GM12878 (cell line): ENCODE data around the gene STPG4. TPM values are rescaled to one million over a fixed set of nuclear protein-coding genes. Genes with fewer than 3 reads are reported as not detected.

Source experiments
- ATAC-seq: fragments of 200-7000 bp; cut with Tn5 transposase; 3 replicates; pipeline ENCODE4 v1.9.1; 2020; ENCODE audit warnings: mild to moderate bottlenecking, moderate library complexity
- BruUV-seq: library from RNA; stranded (reverse); fragments of 400-500 nt; replicated peaks from 2 replicates; lab custom pipeline; 2021; lab: Mats Ljungman, UMichigan
- CTCF ChIA-PET: fragments of 300-600 bp; sonication (Branson Sonifier 250); formaldehyde crosslinking; extraction: SDS; loops from one replicate; lab custom pipeline; 2021; ENCODE audit warnings: inconsistent platforms; lab: Yijun Ruan, JAX
- POLR2A ChIA-PET: fragments of 350-600 bp; formaldehyde crosslinking; extraction: SDS; loops from one replicate; lab custom pipeline; 2021; ENCODE audit warnings: inconsistent platforms; lab: Charles Lee
- RAD21 ChIA-PET: fragments of 300-600 bp; sonication (Branson Sonifier 250); formaldehyde crosslinking; loops from one replicate; lab custom pipeline; 2023; ENCODE audit warnings: antibody characterized with exemption; ENCODE audit not compliant: unreplicated experiment; lab: Charles Lee
- SMC1A ChIA-PET: fragments of 300-600 bp; sonication (Branson Sonifier 250); formaldehyde crosslinking; loops from one replicate; lab custom pipeline; 2023; ENCODE audit not compliant: unreplicated experiment, uncharacterized antibody; lab: Charles Lee
- DNase-seq: peaks from one replicate; pipeline ENCODE4 v3.0.0-alpha.2; 2011; ENCODE audit warnings: low read depth, low spot score
- FAIRE-seq: peaks from 3 replicates; lab custom pipeline; 2011; peaks lifted over from hg19 to GRCh38; lab: Jason Lieb, UNC
- H2AFZ ChIP-seq: 2 replicates; pipeline ENCODE4 v1.6.0; 2011; ENCODE audit warnings: low read depth, low read length, control low read depth; ENCODE audit not compliant: control insufficient read depth
- H3K27ac ChIP-seq: 2 replicates; pipeline ENCODE4 v1.5.1; 2011; ENCODE audit warnings: control low read depth; ENCODE audit not compliant: control insufficient read depth, insufficient read depth
- H3K27me3 ChIP-seq, 2 experiments: replicated peaks in 1 of 2; 2 replicates each; pipeline versions ENCODE4 v1.6.0 to v1.6.1; 2011; ENCODE audit warnings: low read length in 1 of 2; ENCODE audit not compliant: control insufficient read depth in 2 of 2, insufficient read depth in 2 of 2
- H3K36me3 ChIP-seq, 2 experiments: 2 replicates each; pipeline ENCODE4 v1.5.1; 2011; ENCODE audit warnings: low read length in 1 of 2; ENCODE audit not compliant: control insufficient read depth in 2 of 2, insufficient read depth in 2 of 2
- H3K4me1 ChIP-seq: 2 replicates; pipeline ENCODE4 v1.6.1; 2011; ENCODE audit warnings: mild to moderate bottlenecking, low read length, moderate library complexity, mixed read lengths; ENCODE audit not compliant: control insufficient read depth, insufficient read depth
- H3K4me2 ChIP-seq: 2 replicates; pipeline ENCODE4 v1.6.0; 2011; ENCODE audit warnings: control low read depth; ENCODE audit not compliant: control insufficient read depth, insufficient read depth
- H3K4me3 ChIP-seq: fragments of 200-600 bp; sonication (generic); 2 replicates; pipeline ENCODE4 v1.5.1; 2016
- H3K79me2 ChIP-seq: 2 replicates; pipeline ENCODE4 v1.6.0; 2011; ENCODE audit warnings: low read length; ENCODE audit not compliant: control insufficient read depth, insufficient read depth
- H3K9ac ChIP-seq: 2 replicates; pipeline ENCODE4 v1.8.0; 2011; ENCODE audit warnings: low read length, control low read depth, mixed read lengths; ENCODE audit not compliant: control insufficient read depth, insufficient read depth
- H3K9me3 ChIP-seq: replicated peaks from 3 replicates; pipeline ENCODE4 v1.5.1; 2011; ENCODE audit warnings: mild to moderate bottlenecking, low read length; ENCODE audit not compliant: control insufficient read depth, insufficient read depth
- H4K20me1 ChIP-seq: 2 replicates; pipeline ENCODE4 v1.6.0; 2011; ENCODE audit not compliant: control insufficient read depth, insufficient read depth
- ATF7 ChIP-seq: fragments of 450-650 bp; IDR thresholded peaks from 2 replicates; pipeline ENCODE4 v1.6.1; 2016; ENCODE audit warnings: low read depth, mild to moderate bottlenecking
- EED ChIP-seq: sonication (generic); IDR thresholded peaks from 2 replicates; pipeline ENCODE4 v1.6.1; 2016; ENCODE audit warnings: antibody characterized with exemption, low read depth
- EP300 ChIP-seq, 2 experiments: fragments of 150-350 bp in 1 of 2; IDR thresholded peaks; 2 replicates each; pipeline ENCODE4 v1.6.1; 2011 to 2012; ENCODE audit warnings: low read depth in 2 of 2, low read length in 2 of 2, borderline replicate concordance in 1 of 2, improper control_type of control experiment in 1 of 2, inconsistent platforms in 1 of 2; ENCODE audit not compliant: control insufficient read depth in 1 of 2
- FOXM1 ChIP-seq: IDR thresholded peaks from 2 replicates; pipeline ENCODE4 v1.6.1; 2012; ENCODE audit warnings: low read depth, mild to moderate bottlenecking, inconsistent platforms, low read length, moderate library complexity
- GABPA ChIP-seq: IDR thresholded peaks from 2 replicates; pipeline ENCODE4 v1.6.1; 2014; ENCODE audit warnings: antibody characterized with exemption, low read depth, mild to moderate bottlenecking, inconsistent platforms
- HCFC1 ChIP-seq: fragments of 150-350 bp; IDR thresholded peaks from 2 replicates; pipeline ENCODE4 v1.6.1; 2014; ENCODE audit warnings: low read length
- IRF4 ChIP-seq: IDR thresholded peaks from 2 replicates; pipeline ENCODE4 v1.6.1; 2011; ENCODE audit warnings: low read depth, low read length
- KLF5 ChIP-seq: fragments of 450-650 bp; IDR thresholded peaks from 2 replicates; pipeline ENCODE4 v1.6.1; 2014; ENCODE audit warnings: mild to moderate bottlenecking; ENCODE audit not compliant: partially characterized antibody
- LARP7 ChIP-seq: fragments of 450-650 bp; IDR thresholded peaks from 2 replicates; pipeline ENCODE4 v1.6.1; 2017; ENCODE audit warnings: mild to moderate bottlenecking
- NFIC ChIP-seq: IDR thresholded peaks from 2 replicates; pipeline ENCODE4 v1.6.1; 2012; ENCODE audit warnings: low read depth, mild to moderate bottlenecking, inconsistent platforms, low read length, moderate library complexity
- POLR2AphosphoS2 ChIP-seq: IDR thresholded peaks from 2 replicates; pipeline ENCODE4 v1.6.1; 2011; ENCODE audit warnings: low read depth, mild to moderate bottlenecking, low read length, improper control_type of control experiment, moderate library complexity
- RB1 ChIP-seq: fragments of 450-650 bp; formaldehyde crosslinking; IDR thresholded peaks from 2 replicates; pipeline ENCODE4 v1.6.1; 2017; ENCODE audit warnings: mild to moderate bottlenecking, borderline replicate concordance
- STAT3 ChIP-seq: IDR thresholded peaks from 2 replicates; pipeline ENCODE4 v1.6.1; 2011; ENCODE audit warnings: low read depth, low read length, improper control_type of control experiment
- YBX1 ChIP-seq: fragments of 450-650 bp; IDR thresholded peaks from 2 replicates; pipeline ENCODE4 v1.6.1; 2016; ENCODE audit warnings: antibody characterized with exemption
- ZNF274 ChIP-seq: IDR thresholded peaks from one replicate; pipeline ENCODE4 v1.8.0; 2011; ENCODE audit not compliant: insufficient read length, insufficient read depth
- WGBS: methylation state at CpG from one replicate; pipeline ENCODE4 v1.1.6; 2016; ENCODE audit warnings: low lambda C conversion rate; ENCODE audit not compliant: insufficient replicate concordance, insufficient coverage; ENCODE audit errors: missing lambda C conversion rate; 5-methylcytosine and 5-hydroxymethylcytosine counted together
- in situ Hi-C: fragments of 300-500 bp; cut with MboI; formaldehyde crosslinking; loops from 9 replicates; pipeline ENCODE4 v1.14.3; 2018; ENCODE audit warnings: mixed read lengths
- intact Hi-C: fragments of 100-400 bp; cut with micrococcal nuclease; formaldehyde crosslinking; loops from one replicate; pipeline ENCODE4 v1.14.2; 2022; ENCODE audit not compliant: unreplicated experiment
- polyA plus RNA-seq, 11 experiments: library from polyadenylated mRNA; depleted of rRNA in 4 of 11; unstranded in 6 of 11; stranded (reverse) in 5 of 11; fragments of >200 nt; fragmentation: Nextera tagmentation in 4 of 11; fragmentation: Illumina TruSeq in 1 of 11; extraction: Ambion mirVana in 4 of 11; extraction: Trizol in 1 of 11; gene quantifications; 1 replicate in 1 of 11; 2 replicates in 10 of 11; pipeline versions ENCODE4 v1.2.1 to v1.2.3, GENCODE V29; 2011 to 2016; ENCODE audit warnings: inconsistent platforms in 2 of 11, missing spikeins in 2 of 11, low read depth in 1 of 11
- total RNA-seq, 4 experiments: library from RNA; depleted of rRNA in 3 of 4; stranded (reverse); fragments of >200 nt in 3 of 4; fragmentation: Illumina TruSeq in 1 of 4; extraction: Trizol in 1 of 4; gene quantifications; 2 replicates each; pipeline versions ENCODE4 v1.2.1 to v1.2.3, GENCODE V29; 2013 to 2021
- TF ChIP-seq, protein P1 (sequence below): fragments of 450-650 bp; IDR thresholded peaks from 2 replicates; pipeline ENCODE4 v1.6.1; 2017; ENCODE audit warnings: mild to moderate bottlenecking, low read depth, inconsistent platforms; ENCODE audit not compliant: poor library complexity, severe bottlenecking
- TF ChIP-seq, protein P2 (sequence below): fragments of 450-650 bp; IDR thresholded peaks from 2 replicates; pipeline ENCODE4 v1.6.1; 2017; ENCODE audit warnings: low read depth, mild to moderate bottlenecking, moderate library complexity

Gene STPG4
- total and polyA plus RNA-seq, 10 of the 15 experiments (the other 5 are each of a cell fraction or from before 2014, with no cell fraction given) = 0.10 to 0.29 (median 0.19) TPM; not detected in 3

DNA sequence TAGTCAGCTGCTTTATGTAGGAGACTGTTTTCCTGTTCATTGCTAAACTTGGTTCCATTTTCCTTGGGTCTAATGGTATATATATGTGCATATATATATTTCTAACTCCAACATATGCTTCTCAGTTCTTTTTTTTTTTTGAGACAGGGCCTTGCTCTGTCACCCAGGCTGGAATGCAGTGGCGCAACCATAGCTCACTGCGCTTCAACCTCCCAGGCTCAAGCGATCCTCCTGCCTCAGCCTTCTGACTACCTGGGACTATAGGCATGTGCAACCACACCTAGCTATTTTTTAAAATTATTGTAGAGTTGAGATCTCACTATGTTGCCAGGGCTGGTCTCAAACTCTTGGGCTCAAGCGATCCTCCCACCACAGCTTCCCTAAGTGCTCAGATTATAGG is 22.1 kb downstream of the STPG4 start (continued):
- TF ChIP-seq, protein P1, sequence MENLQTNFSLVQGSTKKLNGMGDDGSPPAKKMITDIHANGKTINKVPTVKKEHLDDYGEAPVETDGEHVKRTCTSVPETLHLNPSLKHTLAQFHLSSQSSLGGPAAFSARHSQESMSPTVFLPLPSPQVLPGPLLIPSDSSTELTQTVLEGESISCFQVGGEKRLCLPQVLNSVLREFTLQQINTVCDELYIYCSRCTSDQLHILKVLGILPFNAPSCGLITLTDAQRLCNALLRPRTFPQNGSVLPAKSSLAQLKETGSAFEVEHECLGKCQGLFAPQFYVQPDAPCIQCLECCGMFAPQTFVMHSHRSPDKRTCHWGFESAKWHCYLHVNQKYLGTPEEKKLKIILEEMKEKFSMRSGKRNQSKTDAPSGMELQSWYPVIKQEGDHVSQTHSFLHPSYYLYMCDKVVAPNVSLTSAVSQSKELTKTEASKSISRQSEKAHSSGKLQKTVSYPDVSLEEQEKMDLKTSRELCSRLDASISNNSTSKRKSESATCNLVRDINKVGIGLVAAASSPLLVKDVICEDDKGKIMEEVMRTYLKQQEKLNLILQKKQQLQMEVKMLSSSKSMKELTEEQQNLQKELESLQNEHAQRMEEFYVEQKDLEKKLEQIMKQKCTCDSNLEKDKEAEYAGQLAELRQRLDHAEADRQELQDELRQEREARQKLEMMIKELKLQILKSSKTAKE = no peak
- TF ChIP-seq LARP7 = no peak
- no peak for TF ChIP-seq EED
- no peak for TF ChIP-seq HCFC1
- no peak for TF ChIP-seq STAT3
- no peak for TF ChIP-seq ZNF274
- TF ChIP-seq FOXM1 = no peak
- no peak for TF ChIP-seq ATF7
- no peak for TF ChIP-seq RB1
- TF ChIP-seq IRF4 = no peak
- no peak for TF ChIP-seq EP300 (IDR thresholded peaks at IDR 0.05; ENCODE audit: borderline replicate concordance in 1 of 2, control insufficient read depth in 1 of 2, low read depth in 2 of 2, low read length in 2 of 2)

DNA sequence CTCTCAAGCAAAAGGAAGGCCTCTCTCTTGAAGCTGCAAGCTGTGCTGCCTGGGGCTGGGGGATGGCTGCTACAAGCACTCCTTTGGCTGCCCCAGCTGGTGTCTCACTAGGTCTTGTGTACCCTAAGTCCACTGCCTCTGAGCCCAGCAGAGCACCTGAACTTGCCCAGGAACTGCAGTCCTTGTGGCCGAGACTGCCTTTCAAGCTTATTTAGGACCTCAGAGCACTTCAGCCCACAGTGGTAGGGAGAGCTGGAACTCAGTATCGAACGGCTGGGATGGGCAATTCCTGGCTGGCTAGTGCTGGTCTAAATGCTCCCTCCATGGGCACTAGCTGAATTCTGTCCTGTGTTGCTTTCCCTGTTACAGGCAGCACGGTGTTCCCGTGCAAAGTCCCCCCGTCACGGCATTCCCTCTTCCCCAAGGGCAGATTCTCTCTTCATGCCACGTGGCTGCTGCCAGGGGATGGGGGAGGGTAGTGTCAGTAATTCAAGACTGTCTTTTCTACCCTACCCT is 25.9 kb downstream of the STPG4 start:
- ATAC-seq (no peak), FAIRE-seq (no peak), DNase-seq (no peak)
- Histone ChIP-seq H3K4me3 (no peak overlapping the region), H3K27me3 (no peaks in the 10 kb centered on the region), H3K4me1 (no peaks in the 10 kb centered on the region), H3K9ac (no peak overlapping the region), H4K20me1 (no peaks in the 10 kb centered on the region), H3K9me3 (no peaks in the 10 kb centered on the region; the same call in 2 of the 3 replicates), H2AFZ (no peak overlapping the region), H3K79me2 (no peaks in the 10 kb centered on the region), H3K36me3 (no peaks in the 10 kb centered on the region), H3K27ac (no peak overlapping the region), H3K4me2 (no peak overlapping the region)
- in situ Hi-C loops (no loop called here), intact Hi-C loops (no loop called here)
- no peak for TF ChIP-seq POLR2AphosphoS2
- no peak for TF ChIP-seq GABPA
- TF ChIP-seq KLF5 = no peak
- no peak for TF ChIP-seq YBX1
- TF ChIP-seq STAT3 = no peak
- TF ChIP-seq EED = no peak
- TF ChIP-seq, protein P2, sequence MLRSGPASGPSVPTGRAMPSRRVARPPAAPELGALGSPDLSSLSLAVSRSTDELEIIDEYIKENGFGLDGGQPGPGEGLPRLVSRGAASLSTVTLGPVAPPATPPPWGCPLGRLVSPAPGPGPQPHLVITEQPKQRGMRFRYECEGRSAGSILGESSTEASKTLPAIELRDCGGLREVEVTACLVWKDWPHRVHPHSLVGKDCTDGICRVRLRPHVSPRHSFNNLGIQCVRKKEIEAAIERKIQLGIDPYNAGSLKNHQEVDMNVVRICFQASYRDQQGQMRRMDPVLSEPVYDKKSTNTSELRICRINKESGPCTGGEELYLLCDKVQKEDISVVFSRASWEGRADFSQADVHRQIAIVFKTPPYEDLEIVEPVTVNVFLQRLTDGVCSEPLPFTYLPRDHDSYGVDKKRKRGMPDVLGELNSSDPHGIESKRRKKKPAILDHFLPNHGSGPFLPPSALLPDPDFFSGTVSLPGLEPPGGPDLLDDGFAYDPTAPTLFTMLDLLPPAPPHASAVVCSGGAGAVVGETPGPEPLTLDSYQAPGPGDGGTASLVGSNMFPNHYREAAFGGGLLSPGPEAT = no peak
- no peak for TF ChIP-seq NFIC
- ChIA-PET SMC1A (interaction anchor here (0.9 to 2.7 kb wide), 4 partner anchors 8 to 734 kb away, joined by 3 to 10 read pairs (median 4); no protein-coding TSS in a partner anchor), RAD21 (no interaction called here), CTCF (interaction anchor here (2.2 kb wide), 1 partner anchor 193 kb away, joined by 13 read pairs; no protein-coding TSS in a partner anchor), POLR2A (no interaction called here)
- BruUV-seq = no TSS peak
- WGBS = 69% methylated on average over 8 of the region's 8 CpGs
